ENCODE measurements around the gene GNE. TPM values are rescaled to one million over a fixed set of nuclear protein-coding genes. Genes with fewer than 3 reads are reported as not detected.

The GNE gene
- total RNA-seq, 6 donors from 2014 or later: 9.0 to 23.6 (median 13.4) TPM

DNA sequence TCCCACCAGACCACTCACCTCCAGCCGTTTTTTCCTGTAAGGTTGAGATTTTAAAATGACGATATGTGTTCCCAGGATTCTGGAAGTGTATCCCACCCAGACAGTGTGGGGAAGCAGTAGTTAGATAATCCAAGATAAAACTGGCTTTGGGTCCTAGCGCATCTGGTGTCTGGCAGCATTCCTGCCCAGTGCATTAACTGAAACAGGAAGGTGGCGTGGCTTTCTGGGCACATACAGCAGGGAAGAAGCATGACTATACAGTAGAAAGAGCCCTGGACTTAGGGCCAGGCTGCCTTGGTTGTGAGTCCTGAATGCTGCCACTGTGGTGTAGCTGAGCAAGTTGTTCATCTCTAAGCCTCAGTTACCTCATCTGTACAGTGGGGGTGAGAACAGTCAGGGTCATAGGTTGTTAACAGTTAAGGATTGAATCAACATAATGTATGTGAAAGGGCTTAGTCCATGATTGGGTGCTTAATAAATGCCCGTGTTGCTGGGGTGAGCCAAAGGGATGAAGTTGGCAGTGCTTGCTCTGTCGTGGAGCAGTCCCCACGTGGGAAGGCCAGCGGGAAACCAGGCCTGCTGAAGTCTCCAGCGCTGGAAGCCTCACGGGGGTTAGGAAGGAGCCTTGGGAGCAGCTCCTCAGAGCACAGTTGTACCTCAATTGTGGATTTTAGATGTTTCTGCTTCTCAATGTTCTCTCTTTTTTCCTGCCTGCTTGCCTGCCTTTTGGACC, 49.6 kb downstream of the GNE start:
- ATAC-seq (ENCODE audit: low FRiP score in 2 of 2) (no peak), DNase-seq (no peak)
- WGBS, 2 donors: 73 to 79% methylated on average over 10 of the region's 10 CpGs
- Histone ChIP-seq H3K36me3 (peaks cover 37 to 99% (median 76%) of the 10 kb centered on the region in 4 donors), H3K27ac (peak overlapping the region in 2 of 4 donors; percentile 12 to 51), H3K9me3 (no peaks in the 10 kb centered on the region), H3K27me3 (no peaks in the 10 kb centered on the region), H3K4me1 (peaks cover 14 to 38% (median 28%) of the 10 kb centered on the region in 4 donors), H3K4me3 (no peak overlapping the region)
- TF ChIP-seq EP300 (IDR thresholded peaks at IDR 0.05): no peak
- TF ChIP-seq POLR2A (IDR thresholded peaks at IDR 0.05): no peak
- TF ChIP-seq CTCF (IDR thresholded peaks at IDR 0.05): no peak
- TF ChIP-seq POLR2AphosphoS5 (IDR thresholded peaks at IDR 0.05): no peak

GRCh38 chr9:36207546-36208012, 50.7 kb downstream of the GNE start:
- Histone ChIP-seq H3K27ac (peak overlapping the region in 3 of 4 donors; percentile 9 to 51 (median 41)), H3K4me1 (peaks cover 14 to 37% (median 28%) of the 10 kb centered on the region in 4 donors), H3K36me3 (peaks cover 45 to 99% (median 81%) of the 10 kb centered on the region in 4 donors), H3K4me3 (no peak overlapping the region), H3K9me3 (no peaks in the 10 kb centered on the region), H3K27me3 (no peaks in the 10 kb centered on the region)
- WGBS, 2 donors: 23% methylated on average over 1 of the region's 1 CpG
- ATAC-seq (ENCODE audit: low FRiP score in 2 of 2) (no peak), DNase-seq (no peak)
- TF ChIP-seq CTCF (IDR thresholded peaks at IDR 0.05): no peak
- no peak for TF ChIP-seq POLR2AphosphoS5 (IDR thresholded peaks at IDR 0.05)
- no peak for TF ChIP-seq EP300 (IDR thresholded peaks at IDR 0.05)
- TF ChIP-seq POLR2A (IDR thresholded peaks at IDR 0.05): no peak

DNA sequence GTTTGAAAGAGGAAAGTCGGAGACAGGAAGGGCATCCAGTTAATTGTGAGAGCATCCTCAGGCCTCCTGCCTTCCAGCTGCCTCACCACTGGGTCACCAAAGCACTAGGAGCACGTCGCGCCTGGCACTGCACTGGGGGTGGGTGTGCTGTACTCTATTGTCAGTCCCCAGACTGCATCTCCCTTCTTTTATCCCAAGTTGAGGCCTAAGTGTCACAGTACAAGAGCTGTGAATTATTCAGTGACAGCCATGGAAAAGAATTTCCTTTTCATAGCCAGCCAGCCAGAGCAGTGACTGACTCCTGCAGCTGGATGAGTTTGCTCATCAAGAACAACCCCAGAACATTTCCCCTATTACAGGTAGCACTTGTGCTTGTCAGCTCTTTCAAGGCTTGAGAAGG, 51.2 kb downstream of the GNE start:
- H3K27me3 ChIP-seq: no peaks in the 10 kb centered on the region
- H3K4me3 ChIP-seq: no peak overlapping the region
- peak overlapping the region in 3 of 4 donors; percentile 9 to 51 (median 41) for H3K27ac ChIP-seq
- peaks cover 49 to 99% (median 81%) of the 10 kb centered on the region in 4 donors for H3K36me3 ChIP-seq
- TF ChIP-seq CTCF (IDR thresholded peaks at IDR 0.05) (no peak), POLR2AphosphoS5 (IDR thresholded peaks at IDR 0.05) (no peak), POLR2A (IDR thresholded peaks at IDR 0.05) (no peak), EP300 (IDR thresholded peaks at IDR 0.05) (no peak)
- WGBS, 2 donors: 85 to 87% methylated on average over 3 to 4 of the region's 4 CpGs
- no peak for DNase-seq
- ATAC-seq (ENCODE audit: low FRiP score in 2 of 2): no peak
- peaks cover 14 to 37% (median 28%) of the 10 kb centered on the region in 4 donors for H3K4me1 ChIP-seq
- H3K9me3 ChIP-seq: no peaks in the 10 kb centered on the region

DNA sequence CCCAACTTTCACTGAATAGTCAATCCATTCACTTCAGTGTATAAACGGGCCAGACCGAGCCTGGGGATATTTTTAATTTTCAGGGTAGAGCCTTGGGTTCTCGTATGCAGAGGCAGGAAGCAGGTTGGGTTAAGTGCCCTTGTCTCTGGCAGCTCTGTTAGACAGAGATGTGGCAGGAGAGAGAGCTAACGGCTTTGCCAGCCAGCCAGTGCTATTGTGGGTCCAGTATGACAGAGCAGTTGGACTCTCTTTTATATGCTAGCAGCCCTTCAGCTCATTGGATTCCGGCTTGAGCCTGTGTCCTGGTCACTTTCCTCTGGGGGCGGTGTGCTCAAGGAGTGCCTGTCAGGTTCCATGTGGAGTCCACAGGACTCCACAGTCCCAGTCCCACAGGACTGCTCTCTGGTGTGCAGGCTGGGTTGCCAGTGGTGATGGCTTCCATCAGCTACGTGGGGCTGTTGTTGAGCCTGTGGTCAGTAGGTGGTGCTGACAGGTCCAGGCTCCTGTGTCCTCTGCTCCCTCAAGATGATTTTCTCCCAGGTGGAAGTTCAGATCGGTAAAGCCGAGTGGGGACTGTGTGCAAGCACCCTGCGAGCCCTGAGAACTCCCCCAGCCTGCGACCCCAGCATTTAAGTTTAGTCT, 53.2 kb downstream of the GNE start:
- ATAC-seq (ENCODE audit: low FRiP score in 2 of 2) (no peak), DNase-seq (no peak)
- Histone ChIP-seq H3K9me3 (no peaks in the 10 kb centered on the region), H3K4me1 (peaks cover 8 to 24% (median 14%) of the 10 kb centered on the region in 4 donors), H3K27me3 (no peaks in the 10 kb centered on the region), H3K36me3 (peaks cover 52 to 99% (median 85%) of the 10 kb centered on the region in 4 donors), H3K4me3 (no peak overlapping the region), H3K27ac (no peak overlapping the region)
- 87 to 88% methylated on average over 9 to 11 of the region's 11 CpGs for WGBS, 2 donors
- TF ChIP-seq POLR2A (IDR thresholded peaks at IDR 0.05): no peak
- no peak for TF ChIP-seq POLR2AphosphoS5 (IDR thresholded peaks at IDR 0.05)
- TF ChIP-seq CTCF (IDR thresholded peaks at IDR 0.05): no peak
- TF ChIP-seq EP300 (IDR thresholded peaks at IDR 0.05): no peak
